HG03460 (cell line): ENCODE measurements around the gene ZBTB46.
"Not testable (repeated sequence)": the region's sequence is repeated elsewhere in the genome, so short reads cannot be mapped to it uniquely, and the experiment has no call there.

ENCODE experiments used
- ATAC-seq: cut with Tn5 transposase; IDR thresholded peaks from one replicate; pipeline ENCODE4 v1.9.1; 2021; ENCODE audit not compliant: unreplicated experiment

The ZBTB46 gene

DNA sequence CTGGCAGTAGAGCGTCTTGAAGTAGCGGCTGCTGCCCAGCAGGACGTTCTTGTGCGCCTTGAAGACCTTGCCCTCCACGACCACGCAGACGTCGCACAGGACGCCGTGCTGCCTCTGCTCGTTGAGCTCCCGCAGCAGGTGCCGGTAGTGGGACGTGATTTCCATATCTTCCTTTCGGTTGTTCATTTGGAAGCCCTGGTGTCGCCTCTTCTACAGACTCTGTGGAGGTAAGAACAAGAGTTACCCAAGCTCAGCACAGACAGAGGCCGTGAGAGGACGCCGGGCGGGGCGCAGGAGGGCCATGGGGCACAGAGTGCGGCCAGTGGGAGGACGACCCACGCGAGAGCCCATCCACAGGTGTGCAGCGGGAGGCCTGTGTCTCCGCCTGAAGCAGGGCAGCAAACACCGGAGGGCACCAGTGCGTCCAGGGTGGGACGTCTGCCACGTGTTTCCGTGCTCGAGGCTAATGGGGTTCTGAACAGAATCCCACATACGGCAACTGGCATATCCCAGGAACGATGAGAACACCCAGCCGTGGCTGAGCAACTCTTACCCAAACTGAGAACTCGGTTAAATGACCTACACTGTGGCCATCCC lies 40.4 kb downstream of the ZBTB46 start:
- no peak for ATAC-seq

DNA sequence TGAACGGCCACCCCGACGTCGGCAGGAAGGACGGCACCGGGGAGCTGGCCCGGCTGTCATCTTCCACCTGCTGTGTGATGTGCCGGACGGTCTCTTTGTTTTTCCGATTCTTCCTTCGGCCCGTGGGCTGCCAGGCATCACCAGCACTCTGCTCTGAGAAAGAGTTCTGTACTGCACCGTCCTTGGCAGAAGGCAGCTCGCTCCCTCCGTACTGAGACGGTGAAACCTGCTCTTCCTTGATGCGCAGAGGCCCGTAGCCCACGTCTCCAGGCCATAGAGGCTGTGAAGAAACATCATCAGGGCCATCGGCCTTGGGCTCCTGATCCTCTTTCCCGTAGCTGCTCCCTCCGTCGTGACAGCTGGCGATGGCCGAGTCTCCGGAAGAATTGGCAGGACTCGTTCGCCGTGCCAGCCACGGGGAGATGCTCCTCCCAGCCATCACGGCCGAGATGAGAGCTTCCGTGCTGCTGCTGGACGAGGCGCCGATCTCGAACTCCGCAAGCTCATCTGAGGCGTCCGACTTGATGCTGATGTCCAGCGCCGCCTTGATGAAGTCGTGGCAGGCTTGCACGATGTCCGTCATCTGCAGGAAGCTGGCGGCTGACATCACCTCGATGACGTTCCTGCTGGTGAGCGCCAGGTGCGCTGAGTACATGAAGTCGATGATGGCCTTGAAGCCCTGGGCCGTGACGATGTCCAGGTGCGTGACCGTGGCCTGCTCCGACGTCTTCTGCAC lies 41.1 kb downstream of the ZBTB46 start:
- ATAC-seq = no peak

DNA sequence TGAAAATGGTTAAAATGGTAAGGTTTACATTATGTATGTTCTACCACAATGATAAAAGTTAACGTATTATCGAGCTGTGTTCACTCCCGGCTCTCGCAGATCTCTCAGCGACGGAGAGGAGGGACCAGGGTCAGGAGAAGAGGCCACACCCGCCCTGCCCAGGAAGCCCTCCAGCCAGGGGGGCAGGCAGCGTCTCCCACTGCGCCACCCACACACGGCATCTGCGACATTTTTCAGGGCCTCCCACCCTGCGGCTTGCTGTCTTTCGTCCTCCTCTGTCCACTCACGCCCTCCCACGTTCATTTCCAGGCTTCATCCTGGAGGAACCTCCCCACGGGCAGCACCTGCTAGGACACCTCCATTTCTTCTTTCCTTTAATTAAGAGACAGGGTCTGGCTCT lies 43.3 kb downstream of the ZBTB46 start:
- ATAC-seq = no peak

DNA sequence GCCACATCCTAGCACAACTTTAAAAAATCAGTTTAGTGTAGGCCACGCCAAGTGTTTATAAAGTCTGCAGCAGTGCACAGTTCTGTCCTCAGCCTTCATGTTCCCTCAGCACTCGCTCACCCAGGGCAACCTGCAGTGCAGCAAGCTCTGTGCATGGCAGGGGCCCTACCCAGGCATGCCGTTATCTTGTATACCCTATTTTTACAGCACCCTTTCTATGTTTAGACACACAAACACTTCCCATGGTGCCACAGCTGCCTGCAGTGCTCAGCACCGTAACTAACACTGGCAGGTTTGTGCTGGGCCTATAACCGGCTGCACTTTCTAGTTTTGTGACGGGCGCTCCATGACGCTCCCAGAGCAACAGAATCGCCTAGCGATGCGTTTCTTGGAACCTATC lies 43.8 kb downstream of the ZBTB46 start:
- ATAC-seq = no peak

DNA sequence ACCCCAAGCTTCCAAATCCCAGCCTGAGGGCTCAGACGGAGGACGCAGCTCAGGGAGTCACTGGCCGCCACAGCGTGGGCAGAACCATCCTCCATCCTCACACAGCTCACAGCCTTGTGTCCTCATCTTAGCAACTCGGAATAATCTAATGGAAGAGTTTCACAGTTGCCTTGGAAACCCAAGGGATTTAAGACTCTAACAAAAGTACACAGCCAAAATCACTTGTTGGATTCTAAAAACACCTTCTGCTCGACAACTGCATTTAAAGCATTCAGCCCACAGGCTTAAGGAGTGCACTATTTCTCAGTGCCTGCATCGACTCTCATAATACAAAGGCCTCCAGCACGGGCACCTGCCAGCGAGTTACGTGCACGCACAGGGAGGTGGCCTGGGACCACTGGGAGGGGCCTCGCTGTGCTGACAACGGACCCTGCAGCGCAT lies 45.4 kb downstream of the ZBTB46 start:
- no peak for ATAC-seq

DNA sequence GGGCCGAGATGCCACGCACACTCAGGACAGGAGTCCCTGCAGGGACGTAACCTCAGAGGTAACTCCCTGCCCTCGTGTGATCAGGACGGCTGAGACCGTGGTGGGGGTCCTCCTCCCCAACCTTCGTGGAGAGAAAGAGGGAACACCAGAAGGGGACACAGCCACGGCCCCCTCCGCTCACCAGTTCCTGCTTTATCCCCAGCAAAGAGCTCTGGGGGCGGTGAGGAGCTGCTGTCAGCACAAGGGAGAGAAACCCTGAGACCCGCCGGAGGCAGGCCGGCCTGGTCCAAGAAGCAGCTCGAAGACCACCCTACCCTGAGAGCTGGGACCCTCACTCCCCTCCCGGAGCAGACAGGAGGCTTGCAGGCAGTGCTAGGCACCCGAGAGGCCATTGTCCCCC lies 47.1 kb downstream of the ZBTB46 start:
- no peak for ATAC-seq

DNA sequence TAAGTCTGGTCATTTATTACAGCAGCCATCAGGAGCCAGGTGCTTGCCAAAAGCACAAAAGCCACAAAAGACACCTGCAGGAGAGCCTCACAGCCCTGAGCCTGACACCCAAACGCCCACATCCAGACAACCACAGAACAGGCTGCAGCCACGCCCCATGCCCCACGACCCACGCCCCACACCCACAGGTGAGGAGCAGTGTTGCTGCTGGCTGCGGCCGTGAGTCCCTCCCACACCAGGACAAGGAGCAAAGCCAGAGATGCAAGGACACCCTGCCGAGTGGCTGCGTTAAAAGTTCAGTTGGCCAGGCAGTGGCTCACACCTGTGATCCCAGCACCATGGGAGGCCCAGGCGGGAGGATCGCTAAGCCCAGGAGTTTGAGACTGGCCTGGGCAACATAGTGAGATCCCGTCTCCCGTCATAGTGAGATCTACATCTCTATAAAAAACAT lies 48.5 kb downstream of the ZBTB46 start:
- no peak for ATAC-seq

DNA sequence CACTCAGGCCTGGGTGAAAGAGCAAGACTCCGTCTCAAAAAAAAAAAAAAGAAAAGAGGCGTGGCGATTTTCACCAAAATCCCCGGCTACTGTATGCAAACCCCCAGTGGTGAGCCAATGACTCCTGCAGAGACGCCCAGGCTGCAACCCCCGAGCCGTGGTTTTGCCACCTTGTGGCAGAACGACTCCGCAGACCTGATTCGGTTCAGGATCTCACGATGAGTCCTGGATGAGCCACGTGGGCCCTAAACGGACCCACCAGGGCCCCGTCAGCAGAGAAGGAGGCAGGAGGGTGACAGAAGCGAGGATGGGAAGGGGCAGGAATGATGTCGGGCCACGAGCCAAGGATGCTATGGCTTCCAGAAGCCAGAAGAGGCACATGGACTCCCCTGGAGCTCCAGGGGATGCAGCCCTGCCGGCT lies 49.0 kb downstream of the ZBTB46 start:
- ATAC-seq = no peak

DNA sequence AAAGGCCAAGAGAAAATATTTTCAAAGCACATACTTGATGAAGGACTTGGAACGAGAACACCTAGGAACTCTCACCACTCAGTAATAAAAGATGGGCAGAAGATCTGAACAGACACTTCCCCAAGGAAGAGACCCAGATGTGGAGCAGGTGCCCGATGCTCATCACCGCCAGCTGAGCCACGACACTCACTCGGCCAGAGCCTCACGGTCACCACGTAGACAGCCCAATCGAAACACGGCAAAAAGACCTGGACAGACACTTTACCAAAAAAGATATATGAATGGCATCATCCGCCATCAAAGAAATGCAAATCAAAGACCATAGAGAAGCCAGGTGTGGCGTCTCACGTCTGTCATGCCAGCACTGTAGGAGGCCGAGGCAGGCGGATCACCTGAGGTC lies 49.9 kb downstream of the ZBTB46 start:
- no peak for ATAC-seq

DNA sequence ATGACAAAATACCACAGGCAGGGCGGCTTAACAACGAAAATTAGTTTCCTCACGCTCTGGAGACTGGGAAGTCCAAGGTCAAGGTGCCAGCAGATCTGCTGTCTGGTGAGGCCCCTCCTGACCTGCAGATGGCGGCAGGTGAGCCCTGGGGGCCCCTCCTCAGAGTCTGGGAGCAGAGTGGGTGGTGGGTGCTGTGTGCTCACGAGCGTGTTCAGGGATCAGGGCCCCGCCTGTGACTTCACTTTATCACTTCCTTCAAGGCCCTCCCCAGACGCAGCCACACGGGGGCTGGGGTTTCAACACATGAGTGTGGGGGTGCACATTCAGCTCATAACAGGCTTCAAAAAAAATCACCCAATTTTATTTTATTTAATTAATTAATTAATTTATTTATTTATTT lies 52.2 kb downstream of the ZBTB46 start:
- ATAC-seq = no peak

DNA sequence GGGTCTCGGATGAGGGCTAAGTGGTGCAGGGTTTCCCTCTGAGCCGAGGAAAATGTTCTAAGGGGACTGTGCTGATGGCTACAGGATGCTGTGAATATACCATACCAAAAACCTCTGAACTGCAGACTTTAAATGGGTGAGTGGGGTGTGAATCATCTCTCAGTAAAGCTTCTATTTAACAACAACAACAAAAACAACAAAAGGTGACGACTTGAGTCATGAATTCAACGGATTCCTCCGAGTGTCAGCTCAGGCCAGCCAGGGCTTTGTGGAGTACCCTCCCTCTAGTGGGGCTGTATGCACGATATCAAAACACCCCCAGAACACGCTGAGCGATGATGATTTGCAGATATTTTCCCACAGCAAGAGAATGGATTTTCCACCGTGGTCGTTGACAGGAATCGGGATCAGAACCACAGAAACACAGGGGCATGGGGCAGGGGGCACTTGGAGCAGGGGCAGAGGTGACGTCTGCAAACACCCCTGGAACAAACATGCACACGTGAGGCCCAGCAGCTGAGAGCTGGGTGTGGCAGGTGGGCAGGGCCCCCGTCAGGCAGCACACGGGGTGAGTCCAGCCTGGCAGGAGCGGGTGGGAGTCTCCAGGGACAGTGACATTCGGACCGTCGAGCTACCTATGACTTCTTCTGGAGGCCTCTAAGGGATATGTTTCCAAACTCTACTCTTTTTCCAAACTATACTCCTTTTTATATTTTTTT lies 52.9 kb downstream of the ZBTB46 start:
- no peak for ATAC-seq

DNA sequence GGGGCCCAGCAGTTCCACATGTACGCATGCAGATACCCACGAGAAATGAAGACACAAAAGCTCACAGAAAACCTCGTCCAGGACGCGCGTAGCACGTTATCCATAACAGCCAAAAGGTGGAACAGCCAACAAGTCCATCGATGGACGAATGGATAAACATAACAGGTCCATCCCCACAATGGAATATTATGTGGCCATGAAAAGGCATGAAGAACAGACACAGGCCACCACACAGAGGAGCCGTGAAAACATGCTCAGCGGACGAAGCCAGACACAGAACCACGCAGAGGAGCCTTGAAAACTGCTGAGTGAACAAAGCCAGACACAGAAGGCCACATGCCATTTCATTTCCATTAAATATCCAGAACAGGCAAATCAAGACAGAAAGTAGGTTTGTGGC lies 53.5 kb downstream of the ZBTB46 start:
- no peak for ATAC-seq

DNA sequence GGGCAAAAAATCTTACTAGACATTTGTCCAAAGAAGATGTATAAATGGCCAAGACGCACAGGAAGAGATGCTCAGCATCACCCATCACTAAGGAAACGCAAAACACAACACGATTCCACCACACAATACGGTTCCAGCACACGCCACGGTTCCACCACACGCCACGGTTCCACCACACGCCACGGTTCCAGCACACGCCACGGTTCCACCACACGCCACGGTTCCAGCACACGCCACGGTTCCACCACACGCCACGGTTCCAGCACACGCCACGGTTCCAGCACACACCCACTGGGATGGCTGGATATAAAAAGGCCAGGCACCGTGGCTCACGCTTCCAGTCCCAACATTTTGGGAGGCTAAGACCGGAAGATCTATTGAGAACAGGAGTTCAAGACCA lies 54.2 kb downstream of the ZBTB46 start:
- ATAC-seq = not testable (repeated sequence)

DNA sequence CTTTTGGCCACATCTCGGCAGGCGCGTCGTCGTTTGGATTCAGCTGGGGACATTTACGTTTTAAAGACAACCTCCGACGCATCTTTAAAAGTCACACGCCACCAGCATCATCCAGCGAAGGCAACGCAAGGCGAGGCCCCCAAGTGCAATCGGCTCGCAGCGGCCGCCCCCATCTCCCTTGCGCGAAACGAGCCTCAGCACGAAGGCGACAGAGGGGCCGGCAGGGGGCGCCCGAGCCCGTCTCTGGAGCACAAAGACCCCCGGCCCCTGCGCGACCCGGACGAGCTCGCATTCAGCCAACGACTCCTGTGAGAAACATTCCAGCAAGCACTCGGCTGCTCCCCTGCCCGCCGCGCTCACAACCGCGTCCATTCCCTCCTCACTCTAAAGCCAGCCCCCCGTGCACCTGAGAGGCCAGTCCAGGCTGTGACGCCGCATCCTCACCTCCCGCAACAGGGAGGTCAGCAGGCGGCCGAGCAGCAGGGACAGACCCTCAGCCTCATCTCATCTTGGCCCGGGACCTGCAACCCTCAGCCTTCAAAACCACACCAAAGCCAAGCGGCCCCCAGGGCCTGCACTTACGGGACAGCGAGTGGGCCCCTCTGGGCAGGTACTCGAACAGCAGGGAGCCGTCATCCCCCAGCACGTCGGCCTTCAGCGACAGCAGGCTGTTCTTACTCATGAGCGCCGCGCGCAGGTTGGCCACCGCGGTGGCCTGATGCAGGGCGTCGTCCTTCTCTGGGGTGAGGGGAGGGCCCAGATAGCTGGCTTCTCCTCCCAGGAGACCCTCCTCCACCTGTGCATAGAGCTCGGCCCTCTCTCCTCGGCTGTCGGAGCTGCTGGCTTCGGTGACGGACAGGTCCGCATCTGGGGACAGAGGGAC lies 55.7 kb downstream of the ZBTB46 start:
- ATAC-seq = no peak

DNA sequence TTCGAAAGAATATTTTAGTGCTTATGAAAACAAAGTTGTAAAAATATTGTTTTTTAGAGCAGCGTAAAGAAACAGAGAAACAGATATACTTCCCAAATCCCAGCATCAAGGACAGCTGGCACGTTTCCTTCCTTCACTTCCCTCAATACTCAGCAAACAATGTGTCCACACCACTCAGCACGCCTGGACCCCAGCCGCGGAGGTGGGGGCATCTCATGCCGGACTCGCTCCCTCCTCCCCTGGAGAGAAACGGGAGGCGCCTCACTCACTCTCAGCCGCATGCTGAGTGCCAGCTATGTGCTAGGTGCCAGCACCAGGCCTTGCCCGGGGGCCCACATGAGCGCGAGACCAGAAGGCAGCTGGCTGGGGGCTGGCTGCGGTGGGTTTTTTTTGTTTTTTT lies 56.8 kb downstream of the ZBTB46 start:
- no peak for ATAC-seq

DNA sequence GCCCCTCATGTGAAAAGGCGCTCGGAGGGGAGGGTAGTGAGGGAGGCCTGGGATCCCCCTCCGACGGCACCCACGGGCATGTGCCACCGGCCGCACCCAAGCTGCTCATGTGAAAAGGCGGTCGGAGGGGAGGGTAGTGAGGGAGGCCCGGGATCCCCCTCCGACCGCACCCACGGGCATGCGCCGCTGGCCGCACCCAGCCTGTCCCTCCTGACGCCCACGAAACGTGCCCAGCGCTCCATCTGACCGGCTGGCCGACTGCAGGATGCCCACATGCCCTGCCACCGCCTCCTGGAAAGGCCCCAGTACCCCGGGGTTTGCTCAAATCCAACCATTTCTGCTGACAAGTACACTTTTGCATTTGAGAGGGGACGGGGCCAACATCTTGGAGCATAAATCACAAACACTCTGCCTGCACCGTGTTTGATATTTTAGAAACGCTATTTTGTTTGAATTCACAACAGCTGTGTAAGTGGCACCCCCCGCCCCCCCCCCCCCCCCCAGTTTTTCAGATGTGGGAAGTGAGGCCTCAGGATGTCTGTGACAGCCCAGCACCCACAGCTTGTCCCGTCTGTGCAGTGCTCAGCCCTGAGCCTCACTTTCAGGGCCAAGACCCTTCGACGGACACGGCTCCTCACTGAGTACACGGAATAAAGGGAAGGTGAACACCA lies 57.4 kb downstream of the ZBTB46 start:
- no peak for ATAC-seq

DNA sequence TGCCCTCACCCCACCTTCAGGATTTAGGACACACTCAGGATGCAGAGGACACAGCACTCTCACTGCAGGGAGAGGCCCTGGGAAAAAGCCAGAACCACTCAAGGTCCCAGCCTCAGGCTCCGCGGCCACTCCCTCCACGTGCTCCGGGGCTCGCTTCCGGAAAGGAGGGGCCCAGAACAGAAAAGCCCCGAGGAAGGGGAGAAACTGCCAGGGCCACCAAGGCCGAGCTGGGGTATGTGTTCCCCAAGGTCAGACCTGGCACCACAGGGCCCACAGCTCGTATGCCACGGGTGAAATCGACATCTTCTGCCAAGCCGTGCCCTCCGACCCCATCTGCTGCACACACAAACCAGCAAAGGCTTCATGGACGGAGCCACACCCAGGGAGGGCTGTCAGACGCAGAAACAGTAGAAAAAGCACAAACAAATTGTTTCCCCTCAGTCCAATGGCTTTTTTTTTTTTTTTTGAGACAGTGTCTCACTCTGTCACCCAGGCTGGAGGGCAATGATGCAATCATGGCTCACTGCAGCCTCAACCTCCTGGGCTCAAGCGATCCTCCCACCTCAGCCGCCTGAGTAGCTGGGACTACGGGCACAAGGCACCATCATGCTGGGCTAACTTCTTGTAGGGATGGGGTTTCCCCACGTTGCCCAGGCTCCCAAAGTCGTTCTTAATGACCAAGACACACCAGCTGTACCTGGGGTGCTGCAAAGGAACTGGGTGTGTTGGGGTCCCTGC lies 58.1 kb downstream of the ZBTB46 start:
- ATAC-seq = no peak

DNA sequence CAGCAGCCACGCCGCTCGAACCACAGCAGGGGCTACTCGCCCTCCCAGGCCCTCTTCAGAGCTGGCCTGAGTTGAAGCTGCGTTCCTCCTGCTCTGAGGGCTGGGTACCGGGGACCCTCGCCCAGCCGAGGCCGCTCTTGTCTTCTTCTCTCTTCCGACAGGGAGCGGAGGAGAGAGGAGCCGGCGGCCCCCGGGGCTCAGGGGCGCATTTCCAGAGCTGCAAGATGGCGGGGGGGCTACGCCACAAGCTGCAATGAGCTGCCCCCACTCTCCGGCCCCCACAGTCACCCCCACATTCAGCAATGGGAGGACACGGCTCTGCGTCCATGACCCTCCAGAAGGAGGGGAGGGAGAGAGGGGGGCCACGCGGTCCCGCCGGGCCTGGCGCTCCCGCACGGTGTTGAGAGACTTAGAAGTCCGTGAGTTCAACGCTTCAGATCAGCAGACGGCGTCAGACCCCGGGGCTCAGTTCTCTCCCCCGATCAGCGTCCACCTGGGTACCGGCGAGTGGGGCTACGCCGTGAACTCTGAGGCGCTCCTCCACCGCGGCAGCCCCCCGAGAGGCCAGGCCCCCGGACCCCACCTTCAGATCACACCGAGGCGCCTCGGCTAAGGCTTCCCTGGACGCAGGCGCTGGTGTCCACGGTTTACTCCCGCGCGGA lies 59.9 kb downstream of the ZBTB46 start:
- ATAC-seq = no peak

DNA sequence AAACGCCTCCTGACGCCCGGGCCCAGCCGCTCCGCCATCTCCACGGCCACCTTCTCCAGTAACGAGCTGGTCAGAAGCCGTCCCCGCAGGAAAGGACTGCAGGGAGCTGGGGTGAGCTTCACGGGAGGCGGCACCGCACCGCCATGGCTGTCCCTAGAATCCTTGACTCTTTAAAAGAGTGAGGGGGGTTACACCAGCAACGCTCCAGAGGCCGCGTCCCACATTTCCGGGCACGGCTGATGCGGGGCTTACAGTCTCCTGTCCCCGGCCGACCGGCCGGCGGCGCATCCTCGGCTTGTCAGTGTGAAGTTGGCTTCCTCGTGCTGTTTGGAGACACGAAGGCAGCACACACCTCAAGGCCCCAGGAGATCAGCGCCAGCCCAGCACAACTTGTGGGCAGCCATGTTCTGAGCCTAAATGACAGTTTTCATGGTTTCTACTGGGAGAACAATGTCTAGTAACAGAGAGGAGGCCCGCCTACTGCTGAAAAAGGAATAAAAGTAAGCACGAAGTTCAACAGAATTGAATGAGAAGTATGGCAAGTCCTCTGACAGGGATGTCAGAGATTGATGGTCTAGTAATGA lies 61.1 kb downstream of the ZBTB46 start:
- ATAC-seq = no peak
